GM21723 (cell line): ENCODE results near the gene CDKN2C.

Experiments
- ATAC-seq: cut with Tn5 transposase; IDR thresholded peaks from one replicate; pipeline ENCODE4 v1.9.1; 2021; ENCODE audit warnings: mild to moderate bottlenecking, moderate library complexity; ENCODE audit not compliant: unreplicated experiment

Gene CDKN2C

GRCh38 chr1:51014878-51015277 lies 44.8 kb downstream of the CDKN2C start:
- ATAC-seq: no peak

- no peak for ATAC-seq
Measured at GRCh38 chr1:51019811-51020210, 49.8 kb downstream of the CDKN2C start.
